GM10248 (cell line): ENCODE data around the gene KAZN.

Experiments
- CTCF ChIA-PET: fragments of 300-600 bp; sonication (Branson Sonifier 250); formaldehyde crosslinking; extraction: SDS; loops from one replicate; lab custom pipeline; 2021; ENCODE audit warnings: antibody characterized with exemption; lab: Yijun Ruan, JAX
- POLR2A ChIA-PET: fragments of 350-650 bp; sonication (Branson Sonifier 250); formaldehyde crosslinking; extraction: SDS; loops from one replicate; lab custom pipeline; 2020; ENCODE audit warnings: antibody characterized with exemption; lab: Yijun Ruan, JAX
- DNase-seq: peaks from one replicate; pipeline ENCODE4 v3.0.0; 2012; ENCODE audit errors: extremely low spot score
- CTCF ChIP-seq: IDR thresholded peaks from 2 replicates; pipeline ENCODE4 v1.5.1; 2012; ENCODE audit warnings: mild to moderate bottlenecking, low read depth; ENCODE audit errors: extremely low read depth, missing control alignments, control extremely low read depth

The KAZN gene

GRCh38 chr1:15022048-15022447 is 423.6 kb downstream of the KAZN start:
- ChIA-PET POLR2A (no interaction called here), CTCF (no interaction called here)
- TF ChIP-seq CTCF = no peak
- DNase-seq = no peak

GRCh38 chr1:15023205-15023604 is 424.7 kb downstream of the KAZN start:
- DNase-seq = no peak
- no peak for TF ChIP-seq CTCF
- POLR2A ChIA-PET = no interaction called here
- CTCF ChIA-PET = no interaction called here

GRCh38 chr1:15023976-15024375 is 425.5 kb downstream of the KAZN start:
- POLR2A ChIA-PET = no interaction called here
- no peak for TF ChIP-seq CTCF
- CTCF ChIA-PET = no interaction called here
- no peak for DNase-seq

- POLR2A ChIA-PET = no interaction called here
- DNase-seq = no peak
- TF ChIP-seq CTCF = no peak
- CTCF ChIA-PET = interaction anchor here (0.8 to 3.4 kb wide), 12 partner anchors 8 to 421 kb away, joined by 3 to 12 read pairs (median 3); no protein-coding TSS in a partner anchor
Observed at GRCh38 chr1:15026117-15026489, 427.6 kb downstream of the KAZN start.

GRCh38 chr1:15027515-15027986 is 429.1 kb downstream of the KAZN start:
- TF ChIP-seq CTCF = peak; percentile 62
- ChIA-PET POLR2A (no interaction called here), CTCF (interaction anchor here (0.8 to 3.4 kb wide), 20 partner anchors 7 to 1062 kb away, joined by 3 to 12 read pairs (median 4); no protein-coding TSS in a partner anchor)
- peak; percentile 68 for DNase-seq

- no peak for TF ChIP-seq CTCF
- POLR2A ChIA-PET = no interaction called here
- DNase-seq = no peak
- CTCF ChIA-PET = interaction anchor here (0.8 to 3.4 kb wide), 19 partner anchors 8 to 1062 kb away, joined by 3 to 12 read pairs (median 5); no protein-coding TSS in a partner anchor
Observed at GRCh38 chr1:15028102-15028501, 429.6 kb downstream of the KAZN start.

GRCh38 chr1:15028616-15029015 is 430.1 kb downstream of the KAZN start:
- DNase-seq = no peak
- no peak for TF ChIP-seq CTCF
- ChIA-PET POLR2A (no interaction called here), CTCF (interaction anchor here (0.9 to 3.4 kb wide), 12 partner anchors 9 to 1063 kb away, joined by 3 to 12 read pairs (median 4); no protein-coding TSS in a partner anchor)
